HuH-7.5 (cell line): ENCODE measurements around the gene GPR33.
A peak's percentile ranks its signal among the peaks of the same experiment; 100 is the strongest.
"Not testable (repeated sequence)": the region's sequence is repeated elsewhere in the genome, so short reads cannot be mapped to it uniquely, and the experiment has no call there.

ENCODE experiments used
- DNase-seq: peaks from one replicate; pipeline ENCODE4 v3.0.0; 2011; ENCODE audit warnings: low spot score

The GPR33 gene, protein sequence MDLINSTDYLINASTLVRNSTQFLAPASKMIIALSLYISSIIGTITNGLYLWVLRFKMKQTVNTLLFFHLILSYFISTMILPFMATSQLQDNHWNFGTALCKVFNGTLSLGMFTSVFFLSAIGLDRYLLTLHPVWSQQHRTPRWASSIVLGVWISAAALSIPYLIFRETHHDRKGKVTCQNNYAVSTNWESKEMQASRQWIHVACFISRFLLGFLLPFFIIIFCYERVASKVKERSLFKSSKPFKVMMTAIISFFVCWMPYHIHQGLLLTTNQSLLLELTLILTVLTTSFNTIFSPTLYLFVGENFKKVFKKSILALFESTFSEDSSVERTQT

DNA sequence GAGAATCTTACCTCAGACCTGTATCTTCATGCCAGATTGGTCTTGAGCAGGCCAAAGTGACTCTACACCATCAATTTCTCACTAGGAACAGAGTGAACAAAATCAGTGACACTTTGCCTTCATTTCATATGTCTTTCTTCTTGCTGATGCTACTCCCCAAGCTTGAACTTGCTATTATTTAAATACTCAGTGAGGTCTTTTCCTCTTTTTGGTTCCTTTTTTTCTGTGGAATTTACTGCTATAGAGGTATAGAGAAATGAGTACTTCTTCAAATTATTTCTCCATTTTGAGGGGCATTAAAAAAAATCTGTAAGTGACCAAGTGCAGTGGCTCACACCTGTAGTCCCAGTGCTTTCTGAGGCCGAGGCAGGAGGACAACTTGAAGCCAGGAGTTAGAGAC lies at the start of gene GPR33:
Gene GPR33, minus strand, starts transcription at position 154 of the 400 bp plus-strand sequence. CDS start 4,074 bp downstream, outside the sequence.
- DNase-seq: no peak

- no peak for DNase-seq
Measured at GRCh38 chr14:31536201-31536960, 48.5 kb upstream of the GPR33 start.

DNA sequence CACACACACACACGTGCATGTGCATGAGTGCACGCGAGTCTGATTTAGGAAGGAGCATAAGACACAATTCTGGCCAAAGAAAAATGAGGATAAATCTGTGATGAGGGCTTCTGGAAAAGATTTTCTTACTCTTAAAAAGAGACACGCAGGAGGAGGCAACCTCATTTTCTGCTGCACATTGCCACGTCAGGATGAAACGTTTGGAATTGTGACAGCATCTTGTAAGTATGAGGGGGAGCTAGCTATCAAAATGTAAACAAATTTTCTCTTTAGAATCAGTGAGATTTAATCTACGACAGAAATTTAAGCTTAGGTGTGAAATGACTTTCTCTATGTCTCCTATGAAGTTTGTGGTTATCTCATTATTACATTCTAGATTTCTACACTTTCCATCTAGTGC lies 42.3 kb upstream of the GPR33 start:
- no peak for DNase-seq

DNA sequence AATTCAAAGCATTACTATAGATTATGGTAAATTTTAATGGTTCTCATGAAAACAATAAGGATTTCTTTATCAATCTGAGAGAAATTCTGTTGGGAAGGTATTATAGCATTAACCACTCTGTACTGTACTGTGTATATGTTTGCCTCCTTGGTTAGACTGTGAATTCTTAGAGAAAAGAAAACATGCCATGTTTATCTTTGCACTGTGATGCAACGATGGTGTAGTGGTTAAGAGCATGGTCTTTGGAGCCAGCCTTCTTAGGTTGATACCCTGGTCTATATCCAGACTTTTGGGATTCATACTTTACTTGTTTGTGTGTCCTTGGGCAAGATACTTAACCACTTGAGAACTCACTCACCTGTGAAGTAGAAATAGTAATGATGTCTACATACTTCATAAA lies 41.2 kb upstream of the GPR33 start:
- DNase-seq: peak; percentile 66

- no peak for DNase-seq
Measured at GRCh38 chr14:31527546-31527945, 39.7 kb upstream of the GPR33 start.

- DNase-seq: no peak
Measured at GRCh38 chr14:31527087-31527486, 39.2 kb upstream of the GPR33 start.

GRCh38 chr14:31510855-31511254 lies 23.0 kb upstream of the GPR33 start:
- no peak for DNase-seq

- DNase-seq: peak; percentile 56
Measured at GRCh38 chr14:31510222-31510621, 22.4 kb upstream of the GPR33 start.

- no peak for DNase-seq
Measured at GRCh38 chr14:31508135-31508534, 20.3 kb upstream of the GPR33 start.

DNA sequence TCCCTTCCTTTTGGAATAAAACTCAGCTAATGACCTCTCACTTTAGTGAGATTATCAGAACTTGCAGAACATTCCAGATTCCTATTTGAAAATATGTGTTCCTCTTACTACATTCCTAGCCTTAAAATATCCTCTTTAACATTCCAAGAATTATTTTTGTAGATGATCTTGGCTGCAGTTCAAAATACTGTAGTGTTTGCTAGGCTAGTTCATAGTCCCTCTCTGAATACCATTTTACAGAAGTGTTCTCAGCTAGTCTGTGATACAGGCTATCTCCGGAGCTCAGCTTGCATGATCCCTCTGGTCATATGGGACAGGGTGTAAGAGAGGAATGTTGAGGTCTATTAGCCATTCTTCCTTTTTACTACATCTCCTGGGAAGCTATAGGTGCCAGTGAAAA lies 17.6 kb upstream of the GPR33 start:
- DNase-seq: no peak

- DNase-seq: no peak
Measured at GRCh38 chr14:31501870-31502269, 14.0 kb upstream of the GPR33 start.

DNA sequence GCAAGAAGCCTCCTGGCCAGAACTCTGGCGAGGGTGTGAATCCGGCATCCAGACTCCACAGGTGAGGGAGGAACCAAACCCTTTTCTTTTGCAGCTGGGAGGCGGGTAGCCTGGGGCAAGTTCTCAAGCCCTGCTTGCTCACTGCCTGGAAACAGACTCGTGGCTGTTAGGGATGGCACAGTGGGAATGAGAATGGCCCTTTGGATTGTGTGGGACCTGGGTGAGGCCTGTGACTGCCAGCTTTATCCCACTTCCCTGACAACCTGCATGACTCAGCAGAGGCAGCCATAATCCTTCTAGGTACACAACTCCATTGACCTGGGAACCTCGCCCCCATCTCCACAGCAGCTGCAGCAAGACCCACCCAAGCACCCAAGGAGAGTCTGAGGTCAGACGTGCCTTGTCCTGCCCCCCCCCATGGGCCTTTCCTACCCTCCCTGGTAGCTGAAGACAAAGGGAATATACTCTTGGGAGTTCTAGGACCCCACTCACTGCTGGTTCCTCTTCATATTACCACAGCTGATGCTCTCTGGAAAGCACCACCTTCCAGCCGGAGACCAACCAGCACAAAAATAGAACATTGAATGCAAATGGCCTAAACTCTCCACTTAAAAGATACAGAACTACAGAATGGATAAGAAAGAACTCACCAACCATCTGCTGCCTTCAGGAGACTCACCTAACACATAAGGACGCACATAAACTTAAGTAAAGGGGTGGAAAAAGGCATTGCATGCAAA lies 5.1 kb upstream of the GPR33 start:
- no peak for DNase-seq

DNA sequence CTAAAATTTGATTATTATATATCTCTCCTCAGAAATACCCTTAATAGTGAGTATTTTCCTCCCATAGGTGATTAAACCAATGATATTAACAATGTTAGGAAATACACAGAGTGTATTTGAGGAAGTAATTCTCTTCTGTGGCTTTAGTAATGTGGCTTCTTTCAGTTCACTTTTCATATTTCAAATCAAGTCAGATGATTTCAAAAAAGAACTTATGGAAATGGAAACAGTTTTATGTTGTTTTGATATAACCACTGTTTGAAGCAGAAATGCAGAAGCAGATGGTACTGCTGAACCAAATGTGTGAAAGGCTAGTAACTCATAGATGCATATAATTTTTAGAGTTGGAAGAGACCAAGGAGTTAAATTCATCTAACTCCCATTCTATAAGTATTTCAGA lies 1.9 kb upstream of the GPR33 start:
- DNase-seq: no peak

GRCh38 chr14:31486764-31487163 lies 1.1 kb downstream of the GPR33 start:
- DNase-seq: no peak

DNA sequence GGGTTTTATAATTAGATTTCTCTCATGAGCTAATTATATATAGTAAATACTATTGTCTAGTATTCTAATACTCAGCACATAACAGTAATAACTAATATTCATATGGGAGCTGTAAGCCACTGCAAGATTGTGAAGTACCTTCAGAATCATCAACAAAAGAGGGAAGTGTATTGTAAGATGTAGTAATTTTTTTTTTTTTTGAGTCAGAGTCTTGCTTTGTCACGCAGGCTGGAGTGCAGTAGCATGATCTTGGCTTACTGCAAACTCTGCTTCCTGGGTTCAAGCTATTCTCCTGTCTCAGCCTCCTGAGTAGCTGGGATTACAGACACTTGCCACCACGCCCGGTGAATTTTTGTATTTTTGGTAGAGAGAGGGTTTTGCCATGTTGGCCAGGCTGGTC lies 3.1 kb downstream of the GPR33 start:
- DNase-seq: no peak

GRCh38 chr14:31480156-31480555 lies 7.7 kb downstream of the GPR33 start:
- no peak for DNase-seq

DNA sequence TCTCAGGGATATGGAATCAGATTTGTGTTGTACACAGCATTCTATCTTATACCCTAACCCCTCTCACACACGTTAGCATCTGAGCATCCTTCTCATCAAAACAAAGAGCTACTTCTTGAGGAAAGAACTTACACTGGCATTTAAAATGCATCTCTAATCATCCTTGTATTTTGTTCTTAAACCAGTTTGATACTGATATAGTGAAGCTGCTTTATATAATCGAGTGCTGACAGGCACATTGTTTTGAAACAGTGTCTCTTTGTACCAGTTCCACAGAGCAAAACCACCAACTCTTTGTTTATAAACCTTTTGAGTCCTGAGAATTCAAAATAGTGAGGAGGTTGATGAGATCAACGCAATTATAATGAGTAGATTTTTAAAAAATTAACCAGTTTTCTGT lies 8.8 kb downstream of the GPR33 start:
- DNase-seq: no peak

GRCh38 chr14:31477248-31477647 lies 10.6 kb downstream of the GPR33 start:
- DNase-seq: no peak

GRCh38 chr14:31476131-31476866 lies 11.5 kb downstream of the GPR33 start:
- DNase-seq: no peak

DNA sequence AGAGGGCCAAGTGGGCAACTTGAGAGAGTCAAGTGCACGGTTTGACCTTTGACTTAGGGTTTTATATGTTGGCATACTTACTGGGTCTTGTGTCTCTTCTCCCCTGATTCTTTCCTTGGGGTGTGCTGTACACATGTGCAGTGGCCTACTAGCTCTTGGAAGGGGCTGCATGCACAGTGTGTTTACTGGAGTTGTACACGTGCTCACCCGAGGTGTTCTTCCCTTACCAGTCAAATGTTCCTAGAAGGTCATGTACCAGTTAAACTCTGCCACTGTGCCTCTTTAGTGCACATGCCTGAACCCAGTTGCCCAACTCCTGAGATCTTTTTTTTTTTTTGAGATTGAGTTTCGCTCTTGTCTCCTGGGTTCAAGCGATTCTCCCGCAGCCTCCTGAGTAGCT lies 21.3 kb downstream of the GPR33 start:
- no peak for DNase-seq

GRCh38 chr14:31465111-31465510 lies 22.7 kb downstream of the GPR33 start:
- DNase-seq: no peak

- DNase-seq: not testable (repeated sequence)
Measured at GRCh38 chr14:31462450-31462849, 25.4 kb downstream of the GPR33 start.
